Activated CD4-positive, alpha-beta T cell treated with anti-CD3 and anti-CD28 coated beads for 1 hour (primary cell): ENCODE measurements around the gene SLC35E4.

Experiments used
- DNase-seq: peaks from one replicate; pipeline ENCODE4 v3.0.0-alpha.2; 2020

The SLC35E4 gene

GRCh38 chr22:30694640-30695350 lies 59.2 kb downstream of the SLC35E4 start, which contains the start of gene OSBP2:
OSBP2 (plus strand) TSS chr22:30694874; CDS start chr22:30694910, 36 bp downstream.
- peak; percentile 12 for DNase-seq

DNA sequence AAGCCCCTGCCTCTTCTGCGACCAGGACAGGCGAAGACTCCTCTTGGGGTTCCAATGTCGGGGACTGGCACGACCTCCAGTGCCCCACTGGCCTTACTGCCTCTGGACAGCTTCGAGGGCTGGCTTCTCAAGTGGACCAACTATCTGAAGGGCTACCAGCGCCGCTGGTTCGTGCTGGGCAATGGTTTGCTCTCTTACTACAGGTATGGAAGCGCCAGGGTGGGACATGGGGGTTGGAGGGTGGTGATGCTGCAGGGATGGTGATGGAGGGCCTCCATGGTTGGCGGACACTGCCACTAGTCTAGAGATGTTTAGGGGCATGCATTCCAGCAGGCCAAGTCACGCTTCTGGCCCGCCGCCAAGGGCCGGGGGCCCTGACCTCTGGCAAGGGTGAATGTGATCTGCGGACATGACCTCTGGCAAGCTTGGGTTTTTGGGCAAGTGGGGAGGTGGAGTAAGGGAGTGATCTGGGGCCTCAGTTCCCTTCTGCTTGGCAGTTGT lies 59.8 kb downstream of the SLC35E4 start:
- no peak for DNase-seq

GRCh38 chr22:30695871-30696655 lies 60.5 kb downstream of the SLC35E4 start:
- DNase-seq, result no peak
